Right ventricle myocardium inferior (tissue), 1 donor: ENCODE results near the gene KIF15. TPM values are rescaled to one million over a fixed set of nuclear protein-coding genes. Genes with fewer than 3 reads are reported as not detected.

Experiments used
- total RNA-seq: library from RNA; stranded (reverse); fragmentation: NEBNext Ultra II Directional; extraction: Animal tissue kit (Norgen Biotek cat#: 25700); gene quantifications from one replicate; pipeline ENCODE4 v1.2.1, GENCODE V29; 2021
- donor health status: DM: no; HTN: yes; CAD: no; lungs with severe emphysema.

The KIF15 gene
- total RNA-seq, 1 donor from 2014 or later: 1.2 TPM

Other genes with a start within 250 kb of the KIF15 start
- gene ZKSCAN7, start 206.6 kb upstream of the KIF15 start, total RNA-seq: 2.1 TPM
- gene ZNF660, start 176.8 kb upstream of the KIF15 start, total RNA-seq: 0.49 TPM
- gene ZNF197, start 136.8 kb upstream of the KIF15 start, total RNA-seq: 12.1 TPM
- gene ZNF35, start 113.1 kb upstream of the KIF15 start, total RNA-seq: 7.3 TPM
- 2.4 TPM for gene ZNF502, start 49.1 kb upstream of the KIF15 start, total RNA-seq
- 5.4 TPM for gene ZNF501, start 32.2 kb upstream of the KIF15 start, total RNA-seq
- 32.1 TPM for gene KIAA1143, start 175 bp upstream of the KIF15 start, total RNA-seq
- gene TMEM42, start 100.1 kb downstream of the KIF15 start, total RNA-seq: 8.8 TPM
- not detected for gene TGM4, start 112.8 kb downstream of the KIF15 start, total RNA-seq
- gene ZDHHC3, start 214.4 kb downstream of the KIF15 start, total RNA-seq: 35.8 TPM
- 23.1 TPM for gene EXOSC7, start 214.4 kb downstream of the KIF15 start, total RNA-seq